ENCODE data around the gene RGS7BP. TPM values are rescaled to one million over a fixed set of nuclear protein-coding genes. Genes with fewer than 3 reads are reported as not detected.

RGS7BP gene
- total RNA-seq, 1 donor from 2014 or later, result 2.4 TPM

DNA sequence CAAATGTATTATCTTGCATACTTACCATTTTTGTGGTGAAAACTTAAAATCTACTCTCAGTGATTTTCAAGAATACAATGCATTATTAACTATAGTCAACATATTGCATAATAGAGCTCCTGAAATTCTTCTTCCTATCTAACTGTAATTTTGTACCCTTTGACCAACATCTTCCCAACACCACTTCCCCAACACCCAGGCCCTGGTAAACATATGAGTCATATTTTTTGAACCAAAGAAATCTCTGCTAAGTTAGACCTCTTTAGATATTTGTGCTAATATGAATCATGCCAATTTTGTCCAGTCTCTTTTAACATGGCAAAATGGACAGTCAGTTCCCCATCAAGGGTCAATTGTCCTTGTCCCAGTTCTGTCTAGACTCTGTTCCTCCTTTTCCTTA lies 18.5 kb upstream of the RGS7BP start:
- ATAC-seq, result no peak
- TF ChIP-seq, protein P1, sequence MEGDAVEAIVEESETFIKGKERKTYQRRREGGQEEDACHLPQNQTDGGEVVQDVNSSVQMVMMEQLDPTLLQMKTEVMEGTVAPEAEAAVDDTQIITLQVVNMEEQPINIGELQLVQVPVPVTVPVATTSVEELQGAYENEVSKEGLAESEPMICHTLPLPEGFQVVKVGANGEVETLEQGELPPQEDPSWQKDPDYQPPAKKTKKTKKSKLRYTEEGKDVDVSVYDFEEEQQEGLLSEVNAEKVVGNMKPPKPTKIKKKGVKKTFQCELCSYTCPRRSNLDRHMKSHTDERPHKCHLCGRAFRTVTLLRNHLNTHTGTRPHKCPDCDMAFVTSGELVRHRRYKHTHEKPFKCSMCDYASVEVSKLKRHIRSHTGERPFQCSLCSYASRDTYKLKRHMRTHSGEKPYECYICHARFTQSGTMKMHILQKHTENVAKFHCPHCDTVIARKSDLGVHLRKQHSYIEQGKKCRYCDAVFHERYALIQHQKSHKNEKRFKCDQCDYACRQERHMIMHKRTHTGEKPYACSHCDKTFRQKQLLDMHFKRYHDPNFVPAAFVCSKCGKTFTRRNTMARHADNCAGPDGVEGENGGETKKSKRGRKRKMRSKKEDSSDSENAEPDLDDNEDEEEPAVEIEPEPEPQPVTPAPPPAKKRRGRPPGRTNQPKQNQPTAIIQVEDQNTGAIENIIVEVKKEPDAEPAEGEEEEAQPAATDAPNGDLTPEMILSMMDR (IDR thresholded peaks at IDR 0.05), result no peak
- no peak for DNase-seq
- Histone ChIP-seq H3K4me1 (no peaks in the 10 kb centered on the region), H3K27ac (no peak overlapping the region), H3K9me3 (no peaks in the 10 kb centered on the region), H3K36me3 (no peaks in the 10 kb centered on the region), H3K4me3 (no peak overlapping the region), H3K27me3 (no peaks in the 10 kb centered on the region)
- intact Hi-C loops (cut with DNase I), result no loop called here

DNA sequence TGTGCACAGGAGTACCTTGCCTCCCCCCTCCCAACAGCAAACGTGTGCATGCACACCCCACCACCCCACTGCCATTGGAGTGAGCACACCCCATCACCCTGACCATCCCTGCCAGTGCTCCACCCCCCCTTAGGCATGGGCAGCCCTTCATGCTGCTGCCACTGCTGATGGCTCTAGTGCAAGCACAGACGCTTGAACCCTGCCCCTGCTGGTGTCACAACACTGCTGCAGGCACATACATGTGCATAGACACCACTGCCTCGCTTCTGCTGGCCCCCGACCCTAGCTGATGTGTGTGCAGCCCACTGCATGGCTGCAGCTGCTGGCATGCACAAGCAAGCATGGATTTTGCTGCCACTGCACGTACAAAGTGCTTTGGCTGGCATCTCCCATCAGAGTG lies 16.0 kb upstream of the RGS7BP start:
- H3K4me3 ChIP-seq, result no peak overlapping the region
- no peak overlapping the region for H3K27ac ChIP-seq
- TF ChIP-seq, protein P1 (IDR thresholded peaks at IDR 0.05), result no peak
- no peaks in the 10 kb centered on the region for H3K27me3 ChIP-seq
- H3K4me1 ChIP-seq, result no peaks in the 10 kb centered on the region
- intact Hi-C loops (cut with DNase I), result no loop called here
- no peaks in the 10 kb centered on the region for H3K9me3 ChIP-seq
- no peak for ATAC-seq
- H3K36me3 ChIP-seq, result no peaks in the 10 kb centered on the region
- no peak for DNase-seq

DNA sequence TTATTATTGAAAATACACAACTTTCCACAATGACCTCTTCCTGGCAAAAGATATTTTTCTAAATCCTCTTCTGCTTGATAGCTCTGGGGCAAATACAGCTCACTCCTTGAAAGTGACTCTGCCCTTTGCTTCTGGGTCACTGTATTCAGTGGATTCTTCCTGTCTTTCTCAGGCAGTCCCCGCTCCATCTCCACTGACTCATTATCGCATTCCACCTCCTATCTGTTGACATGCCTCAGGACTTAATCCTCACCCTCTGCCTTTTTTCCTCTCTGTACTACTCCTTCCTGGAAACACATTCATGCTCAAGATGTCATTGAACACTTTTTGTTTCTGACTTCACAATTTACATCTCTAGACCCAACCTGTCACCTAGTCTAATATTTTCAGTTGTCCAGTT lies 8.4 kb upstream of the RGS7BP start:
- H3K4me1 ChIP-seq, result no peaks in the 10 kb centered on the region
- intact Hi-C loops (cut with DNase I), result no loop called here
- no peaks in the 10 kb centered on the region for H3K36me3 ChIP-seq
- no peaks in the 10 kb centered on the region for H3K9me3 ChIP-seq
- ATAC-seq, result no peak
- H3K4me3 ChIP-seq, result no peak overlapping the region
- TF ChIP-seq, protein P1 (IDR thresholded peaks at IDR 0.05), result no peak
- no peaks in the 10 kb centered on the region for H3K27me3 ChIP-seq
- no peak overlapping the region for H3K27ac ChIP-seq
- DNase-seq, result no peak

DNA sequence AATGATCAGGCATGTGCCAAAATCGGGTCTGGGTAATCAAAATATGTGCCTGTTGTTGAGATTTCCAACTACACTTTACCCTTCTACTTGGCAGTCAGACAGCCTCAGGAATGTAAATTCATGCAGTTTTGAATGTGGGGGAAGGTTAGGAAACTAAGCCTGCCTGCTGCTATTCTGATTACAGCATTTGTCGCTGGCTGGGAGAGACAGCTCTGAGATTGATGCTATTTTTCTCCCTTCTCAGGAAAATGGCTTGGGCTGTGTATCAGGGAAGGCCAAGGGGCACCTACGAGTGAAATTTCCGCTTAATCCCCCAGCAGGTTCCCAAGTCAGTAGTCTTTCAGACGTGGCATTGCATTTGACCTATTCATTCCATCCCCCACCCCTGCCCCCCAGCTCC lies 3.6 kb upstream of the RGS7BP start:
- no peak for DNase-seq
- no peaks in the 10 kb centered on the region for H3K9me3 ChIP-seq
- no peak for ATAC-seq
- H3K4me3 ChIP-seq, result no peak overlapping the region
- peaks cover 25% of the 10 kb centered on the region for H3K27me3 ChIP-seq
- intact Hi-C loops (cut with DNase I), result no loop called here
- TF ChIP-seq, protein P1 (IDR thresholded peaks at IDR 0.05), result no peak
- H3K36me3 ChIP-seq, result no peaks in the 10 kb centered on the region
- H3K27ac ChIP-seq, result no peak overlapping the region
- H3K4me1 ChIP-seq, result peaks cover 6% of the 10 kb centered on the region

DNA sequence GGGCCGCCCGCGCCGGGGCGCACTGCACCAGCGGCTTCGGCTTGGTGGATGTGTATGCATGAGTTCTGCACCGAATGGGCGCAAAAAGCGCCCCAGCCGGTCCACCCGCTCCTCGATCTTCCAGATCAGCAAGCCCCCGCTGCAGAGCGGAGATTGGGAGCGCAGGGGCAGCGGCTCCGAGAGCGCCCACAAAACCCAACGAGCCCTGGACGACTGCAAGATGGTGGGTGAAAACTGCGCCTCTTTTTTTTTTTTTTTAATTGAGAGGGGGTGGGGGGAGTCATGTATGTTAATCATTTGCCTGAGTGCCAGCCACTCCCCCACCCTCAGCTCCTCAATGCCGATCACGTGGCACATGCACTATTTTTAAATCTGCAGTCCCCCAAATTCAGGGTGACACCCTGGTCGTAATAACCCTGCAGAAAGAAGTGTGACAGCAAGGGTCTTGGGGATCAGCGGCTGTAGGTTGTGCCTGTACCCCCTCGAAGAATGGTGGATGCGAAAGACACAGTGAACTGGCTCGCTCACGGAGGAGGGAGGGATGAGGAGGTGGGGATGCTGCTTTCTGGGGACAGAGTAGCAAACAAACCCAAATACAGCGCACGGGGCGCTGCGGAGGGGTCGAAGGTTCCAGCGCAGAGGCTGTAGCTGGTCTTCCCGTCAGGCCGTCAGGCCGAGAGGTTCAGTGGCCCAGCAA lies 900 bp downstream of the RGS7BP start:
- no peaks in the 10 kb centered on the region for H3K9me3 ChIP-seq
- intact Hi-C loops (cut with DNase I), result no loop called here
- DNase-seq (no peak), ATAC-seq (peak; percentile 9)
- H3K4me3 ChIP-seq, result peak overlapping the region; percentile 51
- H3K27ac ChIP-seq, result peak overlapping the region; percentile 6
- peaks cover 8% of the 10 kb centered on the region for H3K4me1 ChIP-seq
- peaks cover 25% of the 10 kb centered on the region for H3K27me3 ChIP-seq
- TF ChIP-seq, protein P1 (IDR thresholded peaks at IDR 0.05), result no peak
- no peaks in the 10 kb centered on the region for H3K36me3 ChIP-seq

DNA sequence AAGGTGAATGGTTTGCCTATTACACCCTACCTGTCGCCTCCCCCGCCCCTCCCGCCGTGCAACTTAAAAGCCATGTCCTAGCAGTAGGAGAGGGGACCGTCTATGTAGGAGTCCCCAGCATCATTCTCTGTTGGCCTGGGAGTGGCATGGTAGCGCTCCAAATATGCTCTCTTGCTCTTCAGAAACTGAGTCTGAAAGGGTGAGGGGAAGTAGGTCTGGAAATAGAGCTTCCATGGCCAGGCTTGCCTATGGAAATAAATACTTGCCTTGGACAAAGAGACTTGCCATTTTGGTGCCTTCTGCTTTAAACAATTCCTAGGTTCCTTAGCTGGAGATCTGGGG lies 1.4 kb downstream of the RGS7BP start:
- DNase-seq, result no peak
- Histone ChIP-seq H3K27me3 (peaks cover 25% of the 10 kb centered on the region), H3K27ac (no peak overlapping the region), H3K9me3 (no peaks in the 10 kb centered on the region), H3K36me3 (no peaks in the 10 kb centered on the region), H3K4me3 (peak overlapping the region; percentile 51), H3K4me1 (peaks cover 8% of the 10 kb centered on the region)
- TF ChIP-seq, protein P1 (IDR thresholded peaks at IDR 0.05), result no peak
- ATAC-seq, result no peak
- intact Hi-C loops (cut with DNase I), result no loop called here

Data from upper lobe of right lung (tissue), 1 donor.